ENCODE data around the gene PDE4B.

GRCh38 chr1:66265268-66265667 lies 472.6 kb downstream of the PDE4B start:
- no peak for TF ChIP-seq EZH2phosphoT487 (IDR thresholded peaks at IDR 0.05; ENCODE audit: low read depth)
- TF ChIP-seq, protein P1, sequence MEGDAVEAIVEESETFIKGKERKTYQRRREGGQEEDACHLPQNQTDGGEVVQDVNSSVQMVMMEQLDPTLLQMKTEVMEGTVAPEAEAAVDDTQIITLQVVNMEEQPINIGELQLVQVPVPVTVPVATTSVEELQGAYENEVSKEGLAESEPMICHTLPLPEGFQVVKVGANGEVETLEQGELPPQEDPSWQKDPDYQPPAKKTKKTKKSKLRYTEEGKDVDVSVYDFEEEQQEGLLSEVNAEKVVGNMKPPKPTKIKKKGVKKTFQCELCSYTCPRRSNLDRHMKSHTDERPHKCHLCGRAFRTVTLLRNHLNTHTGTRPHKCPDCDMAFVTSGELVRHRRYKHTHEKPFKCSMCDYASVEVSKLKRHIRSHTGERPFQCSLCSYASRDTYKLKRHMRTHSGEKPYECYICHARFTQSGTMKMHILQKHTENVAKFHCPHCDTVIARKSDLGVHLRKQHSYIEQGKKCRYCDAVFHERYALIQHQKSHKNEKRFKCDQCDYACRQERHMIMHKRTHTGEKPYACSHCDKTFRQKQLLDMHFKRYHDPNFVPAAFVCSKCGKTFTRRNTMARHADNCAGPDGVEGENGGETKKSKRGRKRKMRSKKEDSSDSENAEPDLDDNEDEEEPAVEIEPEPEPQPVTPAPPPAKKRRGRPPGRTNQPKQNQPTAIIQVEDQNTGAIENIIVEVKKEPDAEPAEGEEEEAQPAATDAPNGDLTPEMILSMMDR (IDR thresholded peaks at IDR 0.05; ENCODE audit: low read depth, low read length) = no peak
